AG04450 (cell line): ENCODE data around the gene RNF113B. TPM values are rescaled to one million over a fixed set of nuclear protein-coding genes. Genes with fewer than 3 reads are reported as not detected.

Experiments used
- CTCF ChIA-PET: fragments of 300-600, 350-600 bp; formaldehyde crosslinking; extraction: SDS; loops from one replicate; lab custom pipeline; 2022; ENCODE audit warnings: antibody characterized with exemption, inconsistent platforms; lab: Charles Lee
- POLR2A ChIA-PET: fragments of 350-600 bp; formaldehyde crosslinking; extraction: SDS; loops from one replicate; lab custom pipeline; 2021; ENCODE audit warnings: antibody characterized with exemption, inconsistent platforms; lab: Yijun Ruan, JAX
- DNase-seq: peaks from one replicate; pipeline ENCODE4 v3.0.0-alpha.2; 2011; ENCODE audit warnings: low read depth, low spot score
- H3K27ac ChIP-seq: one replicate; pipeline ENCODE4 v1.5.1; 2012; ENCODE audit warnings: low read depth, low read length, control low read depth
- H3K27me3 ChIP-seq: one replicate; pipeline ENCODE4 v1.6.0; 2012; ENCODE audit warnings: low read length; ENCODE audit not compliant: control insufficient read depth, insufficient read depth
- H3K4me3 ChIP-seq: 2 replicates; pipeline ENCODE4 v1.5.1; 2011; ENCODE audit warnings: mild to moderate bottlenecking, low read depth, low read length, control low read depth
- H3K9me3 ChIP-seq: 2 replicates; pipeline ENCODE4 v1.5.1; 2012; ENCODE audit warnings: low read length; ENCODE audit not compliant: control insufficient read depth, insufficient read depth
- CTCF ChIP-seq: IDR thresholded peaks from 2 replicates; pipeline ENCODE4 v1.5.1; 2011; ENCODE audit warnings: low read depth, low read length, control low read depth, inconsistent platforms
- polyA plus RNA-seq: library from polyadenylated mRNA; depleted of rRNA; stranded (reverse); fragments of >200 nt; gene quantifications from 2 replicates; pipeline ENCODE4 v1.2.3, GENCODE V29; 2011

The RNF113B gene
- polyA plus RNA-seq, 1 experiment, result not detected

- H3K27ac ChIP-seq, result no peak overlapping the region
- TF ChIP-seq CTCF, result no peak
- POLR2A ChIA-PET, result no interaction called here
- H3K4me3 ChIP-seq, result no peak overlapping the region
- CTCF ChIA-PET, result no interaction called here
- DNase-seq, result no peak
- H3K27me3 ChIP-seq, result no peaks in the 10 kb centered on the region
- no peaks in the 10 kb centered on the region for H3K9me3 ChIP-seq
Observed at GRCh38 chr13:98162935-98163334, 14.1 kb downstream of the RNF113B start.

GRCh38 chr13:98158172-98158899 lies 18.7 kb downstream of the RNF113B start:
- Histone ChIP-seq H3K27ac (no peak overlapping the region), H3K27me3 (no peaks in the 10 kb centered on the region), H3K4me3 (no peak overlapping the region), H3K9me3 (no peaks in the 10 kb centered on the region)
- TF ChIP-seq CTCF, result no peak
- DNase-seq, result no peak
- ChIA-PET CTCF (interaction anchor here (1.0 kb wide), 1 partner anchor 309 kb away, joined by 3 read pairs; no protein-coding TSS in a partner anchor), POLR2A (no interaction called here)

GRCh38 chr13:98157609-98158008 lies 19.5 kb downstream of the RNF113B start:
- Histone ChIP-seq H3K27me3 (no peaks in the 10 kb centered on the region), H3K27ac (no peak overlapping the region), H3K4me3 (no peak overlapping the region), H3K9me3 (no peaks in the 10 kb centered on the region)
- TF ChIP-seq CTCF, result no peak
- ChIA-PET CTCF (no interaction called here), POLR2A (no interaction called here)
- no peak for DNase-seq

GRCh38 chr13:98157188-98157587 lies 19.9 kb downstream of the RNF113B start:
- Histone ChIP-seq H3K4me3 (no peak overlapping the region), H3K9me3 (no peaks in the 10 kb centered on the region), H3K27ac (no peak overlapping the region), H3K27me3 (no peaks in the 10 kb centered on the region)
- CTCF ChIA-PET, result no interaction called here
- POLR2A ChIA-PET, result no interaction called here
- no peak for TF ChIP-seq CTCF
- no peak for DNase-seq

GRCh38 chr13:98156259-98156658 lies 20.8 kb downstream of the RNF113B start:
- TF ChIP-seq CTCF, result no peak
- no peaks in the 10 kb centered on the region for H3K27me3 ChIP-seq
- POLR2A ChIA-PET, result interaction anchor here (0.6 kb wide), 1 partner anchor 1840 kb away, joined by 5 read pairs; no protein-coding TSS in a partner anchor
- no peaks in the 10 kb centered on the region for H3K9me3 ChIP-seq
- H3K27ac ChIP-seq, result no peak overlapping the region
- H3K4me3 ChIP-seq, result no peak overlapping the region
- CTCF ChIA-PET, result no interaction called here
- no peak for DNase-seq
